Gastrocnemius medialis (tissue), 4 donors: Measurements from ENCODE around the gene PNCK. TPM values are rescaled to one million over a fixed set of nuclear protein-coding genes. Genes with fewer than 3 reads are reported as not detected.

ENCODE experiments used
- ATAC-seq, 2 donors: fragments of 150-250 bp; one replicate each; pipeline ENCODE4 v1.9.1; 2016
- DNase-seq, 2 donors: peaks; one replicate each; pipeline ENCODE4 v3.0.0-alpha.2; 2019
- H3K27ac ChIP-seq, 4 donors: fragments of 200-600 bp; sonication (generic); 1 replicate in 1 of 4; 2 replicates in 3 of 4; pipeline ENCODE4 v1.5.1; 2016 to 2018; ENCODE audit warnings: mild to moderate bottlenecking in 2 of 4, moderate library complexity in 1 of 4
- H3K27me3 ChIP-seq, 3 donors: fragments of 200-600 bp; sonication (generic) in 2 of 3; 1 replicate in 1 of 3; 2 replicates in 2 of 3; pipeline versions ENCODE4 v1.5.1 to v1.6.0; 2016 to 2019; ENCODE audit warnings: mild to moderate bottlenecking in 1 of 3, moderate library complexity in 1 of 3
- H3K36me3 ChIP-seq, 2 donors: fragments of 200-600 bp; sonication (generic) in 1 of 2; one replicate each; pipeline ENCODE4 v1.5.1; 2017 to 2018
- H3K4me1 ChIP-seq, 2 donors: fragments of 200-600 bp; sonication (generic) in 1 of 2; one replicate each; pipeline ENCODE4 v1.5.1; 2016 to 2017; ENCODE audit warnings: mild to moderate bottlenecking in 2 of 2
- H3K4me3 ChIP-seq, 4 donors: fragments of 200-600 bp; sonication (generic) in 3 of 4; 1 replicate in 1 of 4; 2 replicates in 3 of 4; pipeline ENCODE4 v1.5.1; 2016 to 2019; ENCODE audit warnings: mild to moderate bottlenecking in 2 of 4
- H3K9me3 ChIP-seq, 3 donors: fragments of 200-600 bp; sonication (generic) in 2 of 3; 1 replicate in 1 of 3; 2 replicates in 2 of 3; pipeline ENCODE4 v1.5.1; 2016 to 2019
- CTCF ChIP-seq, 5 experiments: fragments of 450-650 bp in 3 of 5; fragments of 200-600 bp in 2 of 5; sonication (generic) in 2 of 5; IDR thresholded peaks in 4 of 5; conservative IDR thresholded peaks in 1 of 5; 1 replicate in 4 of 5; 2 replicates in 1 of 5; pipeline ENCODE4 v1.5.1; 2016 to 2019; ENCODE audit warnings: antibody characterized with exemption in 5 of 5, mild to moderate bottlenecking in 3 of 5, moderate library complexity in 3 of 5
- POLR2A ChIP-seq, 2 donors: fragments of 450-650 bp; IDR thresholded peaks; one replicate each; pipeline ENCODE4 v1.6.1; 2017; ENCODE audit warnings: antibody characterized with exemption in 2 of 2, mild to moderate bottlenecking in 2 of 2, moderate library complexity in 2 of 2
- in situ Hi-C, 4 donors: fragments of 200-750 bp; cut with MboI; loops; one replicate each; pipeline versions ENCODE4 v1.15.0 to v1.8.0; 2017; ENCODE audit warnings: low sequenced_read_pairs in 4 of 4
- intact Hi-C: fragments of 100-400 bp; cut with DNase I; formaldehyde crosslinking; loops from one replicate; pipeline ENCODE4 v1.15.1; 2023; ENCODE audit warnings: low total_unique reads
- total RNA-seq, 4 donors: library from RNA; depleted of rRNA; stranded (reverse); fragments of >200 nt; gene quantifications; one replicate each; pipeline versions ENCODE4 v1.1.0 to v1.2.3, GENCODE V29; 2016

The PNCK gene
- total RNA-seq, 4 donors from 2014 or later, result 0.98 to 1.6 TPM; not detected in 2

- DNase-seq, result peak; percentile 6 to 38
- no peaks in the 10 kb centered on the region for H3K4me1 ChIP-seq
- H3K9me3 ChIP-seq, result no peaks in the 10 kb centered on the region
- intact Hi-C loops, result loop anchor here (10.0 kb wide), 1 partner anchor 707 kb away; no protein-coding TSS in a partner anchor
- peaks cover 0 to 31% (median 6%) of the 10 kb centered on the region in 3 donors for H3K27me3 ChIP-seq
- H3K4me3 ChIP-seq, result no peak overlapping the region
- in situ Hi-C loops, result loop anchor here (10.0 to 25.0 kb wide), 3 partner anchors 107 to 700 kb away; no protein-coding TSS in a partner anchor
- TF ChIP-seq POLR2A (IDR thresholded peaks at IDR 0.05) (no peak), CTCF (IDR thresholded peaks at IDR 0.05 in 4 of 5, conservative IDR thresholded peaks at IDR 0.05 in 1 of 5) (peak in 2 of 5 experiments; percentile 31 to 57)
- no peak for ATAC-seq
- no peaks in the 10 kb centered on the region for H3K36me3 ChIP-seq
- H3K27ac ChIP-seq, result no peak overlapping the region
These were observed 11.3 kb downstream of the PNCK start for GRCh38 chrX:153662266-153662665.

GRCh38 chrX:153659268-153659667 lies 14.3 kb downstream of the PNCK start:
- no peak overlapping the region for H3K4me3 ChIP-seq
- intact Hi-C loops (no loop called here), in situ Hi-C loops (loop anchor here in 1 of 4 donors (25.0 kb wide), 1 partner anchor 697 kb away; no protein-coding TSS in a partner anchor)
- H3K27me3 ChIP-seq, result peaks cover 0 to 25% (median 6%) of the 10 kb centered on the region in 3 donors
- TF ChIP-seq CTCF (IDR thresholded peaks at IDR 0.05 in 4 of 5, conservative IDR thresholded peaks at IDR 0.05 in 1 of 5) (no peak), POLR2A (IDR thresholded peaks at IDR 0.05) (no peak)
- H3K9me3 ChIP-seq, result no peaks in the 10 kb centered on the region
- no peak overlapping the region for H3K27ac ChIP-seq
- ATAC-seq (no peak), DNase-seq (no peak)
- H3K36me3 ChIP-seq, result no peaks in the 10 kb centered on the region
- no peaks in the 10 kb centered on the region for H3K4me1 ChIP-seq

GRCh38 chrX:153657161-153657560 lies 16.5 kb downstream of the PNCK start:
- Histone ChIP-seq H3K4me3 (no peak overlapping the region), H3K9me3 (no peaks in the 10 kb centered on the region), H3K27me3 (peaks cover 0 to 22% (median 0%) of the 10 kb centered on the region in 3 donors), H3K36me3 (no peaks in the 10 kb centered on the region), H3K27ac (no peak overlapping the region), H3K4me1 (no peaks in the 10 kb centered on the region)
- in situ Hi-C loops, result loop anchor here in 1 of 4 donors (25.0 kb wide), 1 partner anchor 695 kb away; no protein-coding TSS in a partner anchor
- TF ChIP-seq CTCF (IDR thresholded peaks at IDR 0.05 in 4 of 5, conservative IDR thresholded peaks at IDR 0.05 in 1 of 5) (no peak), POLR2A (IDR thresholded peaks at IDR 0.05) (no peak)
- ATAC-seq (no peak), DNase-seq (no peak)
- intact Hi-C loops, result no loop called here

DNA sequence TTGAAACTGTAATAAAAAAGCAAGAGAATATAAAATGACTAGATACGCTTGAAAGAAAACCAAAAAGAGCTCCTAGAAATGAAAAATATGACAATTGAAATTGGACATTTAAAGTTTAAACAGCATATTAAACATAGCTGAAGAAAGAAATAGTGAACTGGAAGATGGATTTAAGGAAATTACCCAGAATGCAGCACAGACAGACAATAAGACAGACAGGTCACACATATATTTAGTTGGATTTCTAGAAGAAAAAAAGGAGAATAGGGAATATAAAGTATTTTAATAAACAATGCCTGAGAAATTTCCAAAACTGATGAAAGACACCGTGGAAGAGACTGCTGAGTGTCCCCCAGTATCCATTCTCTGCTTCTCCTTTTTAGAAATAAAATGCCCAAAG lies 20.1 kb downstream of the PNCK start:
- Histone ChIP-seq H3K27me3 (peaks cover 0 to 7% (median 0%) of the 10 kb centered on the region in 3 donors), H3K4me1 (no peaks in the 10 kb centered on the region), H3K9me3 (no peaks in the 10 kb centered on the region), H3K27ac (no peak overlapping the region), H3K36me3 (no peaks in the 10 kb centered on the region), H3K4me3 (no peak overlapping the region)
- TF ChIP-seq POLR2A (IDR thresholded peaks at IDR 0.05) (no peak), CTCF (IDR thresholded peaks at IDR 0.05 in 4 of 5, conservative IDR thresholded peaks at IDR 0.05 in 1 of 5) (no peak)
- intact Hi-C loops (no loop called here), in situ Hi-C loops (loop anchor here in 1 of 4 donors (25.0 kb wide), 1 partner anchor 691 kb away; no protein-coding TSS in a partner anchor)
- DNase-seq (no peak), ATAC-seq (no peak)
